ENCODE data around the gene CNTNAP5. TPM values are rescaled to one million over a fixed set of nuclear protein-coding genes. Genes with fewer than 3 reads are reported as not detected.
A peak's percentile ranks its signal among the peaks of the same experiment; 100 is the strongest.
"Not testable (repeated sequence)": the region's sequence is repeated elsewhere in the genome, so short reads cannot be mapped to it uniquely, and the experiment has no call there.

Gene CNTNAP5
- total and polyA plus RNA-seq, 5 donors: not detected

DNA sequence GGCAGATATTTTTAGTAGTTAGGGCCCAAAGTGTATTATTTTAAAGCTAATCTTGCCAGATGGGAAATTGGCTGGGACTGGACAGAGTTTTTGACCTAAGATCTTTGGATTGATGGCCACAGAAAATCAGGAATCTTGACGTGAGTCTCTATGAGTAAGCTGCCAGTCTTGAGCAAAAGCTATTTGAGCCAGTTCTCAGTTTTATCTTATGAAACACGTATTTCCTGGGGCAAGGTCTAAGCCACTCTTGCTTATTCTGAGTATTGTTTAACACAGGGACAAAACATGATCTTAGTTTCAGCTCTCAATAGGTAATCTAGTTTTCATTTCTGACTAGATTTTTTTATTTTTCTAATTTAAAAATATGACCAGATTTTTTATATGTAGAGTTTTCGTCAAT, 329.4 kb downstream of the CNTNAP5 start:
- 45% methylated on average over 3 of the region's 3 CpGs for WGBS
- no peak overlapping the region for H3K4me3 ChIP-seq (ENCODE audit: low read length)
- no peaks in the 10 kb centered on the region for H3K4me1 ChIP-seq (ENCODE audit: control insufficient read depth, insufficient read depth, low read length)
- H3K27me3 ChIP-seq (ENCODE audit: control insufficient read depth, insufficient read depth): no peaks in the 10 kb centered on the region
- H3K9me3 ChIP-seq (ENCODE audit: control insufficient read depth, low read length): no peaks in the 10 kb centered on the region
- no peak overlapping the region for H3K27ac ChIP-seq (ENCODE audit: low read length)
- no peak for ATAC-seq
- no peak for DNase-seq
- intact Hi-C loops (cut with DNase I): no loop called here

- WGBS: 96% methylated on average over 28 of the region's 28 CpGs
- ATAC-seq; H3K4me1 ChIP-seq (ENCODE audit: control insufficient read depth, insufficient read depth, low read length); H3K4me3 ChIP-seq (ENCODE audit: low read length); H3K27me3 ChIP-seq (ENCODE audit: control insufficient read depth, insufficient read depth); intact Hi-C loops (cut with DNase I); DNase-seq; H3K9me3 ChIP-seq (ENCODE audit: control insufficient read depth, low read length); H3K27ac ChIP-seq (ENCODE audit: low read length): not testable (repeated sequence)
Observed at GRCh38 chr2:124361966-124362365, 336.9 kb downstream of the CNTNAP5 start.

DNA sequence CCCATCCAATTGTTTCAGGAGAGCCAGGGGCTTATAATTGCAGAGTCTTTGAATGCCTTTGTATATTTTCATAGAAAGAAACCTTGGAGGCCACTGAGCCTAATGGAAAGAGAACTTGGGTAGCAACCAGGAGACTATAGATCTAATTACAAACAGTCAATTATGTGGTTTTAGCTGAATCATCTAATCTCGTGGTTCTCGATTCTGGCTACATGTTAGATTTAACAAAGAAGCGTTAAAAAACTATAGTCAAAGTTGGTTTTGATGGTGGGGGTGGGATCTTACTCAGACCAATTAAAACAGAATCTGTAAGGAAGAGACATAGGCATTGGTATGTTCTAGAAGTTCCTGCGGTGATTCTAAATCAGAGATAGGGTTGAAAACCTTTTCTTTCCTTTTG, 344.1 kb downstream of the CNTNAP5 start:
- Histone ChIP-seq H3K27me3 (ENCODE audit: control insufficient read depth, insufficient read depth) (no peaks in the 10 kb centered on the region), H3K27ac (ENCODE audit: low read length) (no peak overlapping the region), H3K4me1 (ENCODE audit: control insufficient read depth, insufficient read depth, low read length) (no peaks in the 10 kb centered on the region), H3K4me3 (ENCODE audit: low read length) (no peak overlapping the region), H3K9me3 (ENCODE audit: control insufficient read depth, low read length) (no peaks in the 10 kb centered on the region)
- intact Hi-C loops (cut with DNase I): no loop called here
- 86% methylated on average over 4 of the region's 4 CpGs for WGBS
- DNase-seq (no peak), ATAC-seq (no peak)

- ATAC-seq (no peak), DNase-seq (no peak)
- intact Hi-C loops (cut with DNase I): no loop called here
- Histone ChIP-seq H3K27me3 (ENCODE audit: control insufficient read depth, insufficient read depth) (no peaks in the 10 kb centered on the region), H3K9me3 (ENCODE audit: control insufficient read depth, low read length) (no peaks in the 10 kb centered on the region), H3K4me3 (ENCODE audit: low read length) (no peak overlapping the region), H3K4me1 (ENCODE audit: control insufficient read depth, insufficient read depth, low read length) (no peaks in the 10 kb centered on the region), H3K27ac (ENCODE audit: low read length) (no peak overlapping the region)
- WGBS: 75% methylated on average over 3 of the region's 3 CpGs
Observed at GRCh38 chr2:124380221-124380749, 355.2 kb downstream of the CNTNAP5 start.

- no peak overlapping the region for H3K27ac ChIP-seq (ENCODE audit: low read length)
- H3K9me3 ChIP-seq (ENCODE audit: control insufficient read depth, low read length): no peaks in the 10 kb centered on the region
- no peak for DNase-seq
- WGBS: 85% methylated on average over 1 of the region's 1 CpG
- H3K4me1 ChIP-seq (ENCODE audit: control insufficient read depth, insufficient read depth, low read length): no peaks in the 10 kb centered on the region
- H3K27me3 ChIP-seq (ENCODE audit: control insufficient read depth, insufficient read depth): no peaks in the 10 kb centered on the region
- H3K4me3 ChIP-seq (ENCODE audit: low read length): no peak overlapping the region
- no peak for ATAC-seq
- intact Hi-C loops (cut with DNase I): no loop called here
Observed at GRCh38 chr2:124382067-124382618, 357.1 kb downstream of the CNTNAP5 start.

GRCh38 chr2:124395961-124396360, 370.9 kb downstream of the CNTNAP5 start:
- DNase-seq: no peak
- H3K27ac ChIP-seq (ENCODE audit: low read length): no peak overlapping the region
- H3K4me3 ChIP-seq (ENCODE audit: low read length): no peak overlapping the region
- 75% methylated on average over 3 of the region's 3 CpGs for WGBS
- ATAC-seq: no peak
- no peaks in the 10 kb centered on the region for H3K27me3 ChIP-seq (ENCODE audit: control insufficient read depth, insufficient read depth)
- H3K4me1 ChIP-seq (ENCODE audit: control insufficient read depth, insufficient read depth, low read length): no peaks in the 10 kb centered on the region
- H3K9me3 ChIP-seq (ENCODE audit: control insufficient read depth, low read length): no peaks in the 10 kb centered on the region
- intact Hi-C loops (cut with DNase I): no loop called here

DNA sequence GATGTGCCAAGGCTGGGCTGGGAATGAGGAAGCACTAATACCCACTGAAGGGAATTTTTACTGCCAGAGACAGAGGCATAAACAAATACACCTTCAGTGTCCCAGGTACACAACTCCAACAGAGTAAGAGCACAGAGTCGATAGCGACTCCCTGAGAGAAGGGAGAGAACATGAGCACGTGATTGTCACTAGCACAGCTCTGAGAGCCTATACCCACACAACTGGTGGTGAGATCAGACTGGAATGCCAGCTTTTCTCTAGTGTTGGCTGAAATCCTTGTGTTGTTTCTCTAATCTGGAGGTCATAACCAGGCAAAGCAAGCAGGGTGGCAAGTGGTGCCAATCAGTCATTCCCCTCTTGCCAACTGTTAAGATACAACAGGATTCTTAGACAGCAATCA, 377.2 kb downstream of the CNTNAP5 start:
- Histone ChIP-seq H3K27me3 (ENCODE audit: control insufficient read depth, insufficient read depth) (no peaks in the 10 kb centered on the region), H3K4me1 (ENCODE audit: control insufficient read depth, insufficient read depth, low read length) (no peaks in the 10 kb centered on the region), H3K4me3 (ENCODE audit: low read length) (no peak overlapping the region), H3K9me3 (ENCODE audit: control insufficient read depth, low read length) (no peaks in the 10 kb centered on the region), H3K27ac (ENCODE audit: low read length) (no peak overlapping the region)
- intact Hi-C loops (cut with DNase I): no loop called here
- ATAC-seq (no peak), DNase-seq (no peak)
- WGBS: 84% methylated on average over 3 of the region's 3 CpGs

- DNase-seq; intact Hi-C loops (cut with DNase I); H3K4me3 ChIP-seq (ENCODE audit: low read length); ATAC-seq; H3K4me1 ChIP-seq (ENCODE audit: control insufficient read depth, insufficient read depth, low read length); H3K9me3 ChIP-seq (ENCODE audit: control insufficient read depth, low read length); H3K27me3 ChIP-seq (ENCODE audit: control insufficient read depth, insufficient read depth); H3K27ac ChIP-seq (ENCODE audit: low read length): not testable (repeated sequence)
- 88% methylated on average over 32 of the region's 35 CpGs for WGBS
Observed at GRCh38 chr2:124407836-124408534, 382.9 kb downstream of the CNTNAP5 start.

- intact Hi-C loops (cut with DNase I): no loop called here
- Histone ChIP-seq H3K27ac (ENCODE audit: low read length) (no peak overlapping the region), H3K27me3 (ENCODE audit: control insufficient read depth, insufficient read depth) (no peaks in the 10 kb centered on the region), H3K9me3 (ENCODE audit: control insufficient read depth, low read length) (no peaks in the 10 kb centered on the region), H3K4me1 (ENCODE audit: control insufficient read depth, insufficient read depth, low read length) (no peaks in the 10 kb centered on the region), H3K4me3 (ENCODE audit: low read length) (no peak overlapping the region)
- ATAC-seq: no peak
- 87% methylated on average over 1 of the region's 1 CpG for WGBS
- DNase-seq: no peak
Observed at GRCh38 chr2:124424074-124424473, 399.0 kb downstream of the CNTNAP5 start.

DNA sequence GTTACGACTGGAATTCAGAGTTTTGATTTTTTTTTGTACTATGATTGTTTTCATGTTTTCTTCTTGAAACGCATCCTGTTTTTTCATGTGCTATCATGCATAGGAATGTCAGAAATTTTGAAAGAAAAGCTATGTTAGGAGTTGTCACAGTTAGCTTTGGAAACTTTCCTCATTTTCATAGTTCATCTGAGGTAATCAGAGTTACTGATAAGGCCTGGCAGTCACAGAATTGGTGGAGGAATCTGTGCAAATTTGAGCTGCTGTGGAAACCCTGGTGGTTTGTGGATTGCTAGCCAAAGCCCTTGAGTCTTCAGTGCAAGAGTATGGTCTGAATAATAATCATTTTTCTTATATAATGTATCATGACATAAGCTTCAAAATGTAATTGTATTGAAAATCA, 401.0 kb downstream of the CNTNAP5 start:
- intact Hi-C loops (cut with DNase I): no loop called here
- DNase-seq (no peak), ATAC-seq (peak in 1 of 2 donors; percentile 68)
- no peak overlapping the region for H3K27ac ChIP-seq (ENCODE audit: low read length)
- H3K27me3 ChIP-seq (ENCODE audit: control insufficient read depth, insufficient read depth): no peaks in the 10 kb centered on the region
- H3K4me3 ChIP-seq (ENCODE audit: low read length): no peak overlapping the region
- 49% methylated on average over 2 of the region's 2 CpGs for whole genome bisulfite sequencing
- no peaks in the 10 kb centered on the region for H3K4me1 ChIP-seq (ENCODE audit: control insufficient read depth, insufficient read depth, low read length)
- H3K9me3 ChIP-seq (ENCODE audit: control insufficient read depth, low read length): no peaks in the 10 kb centered on the region

- DNase-seq: peak in 2 of 3 donors; percentile 41 to 64
- no peak overlapping the region for H3K4me3 ChIP-seq (ENCODE audit: low read length)
- intact Hi-C loops (cut with DNase I): no loop called here
- H3K4me1 ChIP-seq (ENCODE audit: control insufficient read depth, insufficient read depth, low read length): no peaks in the 10 kb centered on the region
- H3K27me3 ChIP-seq (ENCODE audit: control insufficient read depth, insufficient read depth): no peaks in the 10 kb centered on the region
- H3K9me3 ChIP-seq (ENCODE audit: control insufficient read depth, low read length): no peaks in the 10 kb centered on the region
- WGBS: 58% methylated on average over 2 of the region's 2 CpGs
- ATAC-seq: peak in 1 of 2 donors; percentile 70
- no peak overlapping the region for H3K27ac ChIP-seq (ENCODE audit: low read length)
Observed at GRCh38 chr2:124426625-124427024, 401.5 kb downstream of the CNTNAP5 start.

All from right cardiac atrium (tissue), 5 donors.